ENCODE measurements around the gene S100PBP.

The S100PBP gene

GRCh38 chr1:32870615-32871363, 53.3 kb downstream of the S100PBP start, which contains the start of gene FNDC5:
Gene FNDC5, minus strand, starts transcription at chr1:32870912.
- no peak for DNase-seq (ENCODE audit: low read depth)

DNA sequence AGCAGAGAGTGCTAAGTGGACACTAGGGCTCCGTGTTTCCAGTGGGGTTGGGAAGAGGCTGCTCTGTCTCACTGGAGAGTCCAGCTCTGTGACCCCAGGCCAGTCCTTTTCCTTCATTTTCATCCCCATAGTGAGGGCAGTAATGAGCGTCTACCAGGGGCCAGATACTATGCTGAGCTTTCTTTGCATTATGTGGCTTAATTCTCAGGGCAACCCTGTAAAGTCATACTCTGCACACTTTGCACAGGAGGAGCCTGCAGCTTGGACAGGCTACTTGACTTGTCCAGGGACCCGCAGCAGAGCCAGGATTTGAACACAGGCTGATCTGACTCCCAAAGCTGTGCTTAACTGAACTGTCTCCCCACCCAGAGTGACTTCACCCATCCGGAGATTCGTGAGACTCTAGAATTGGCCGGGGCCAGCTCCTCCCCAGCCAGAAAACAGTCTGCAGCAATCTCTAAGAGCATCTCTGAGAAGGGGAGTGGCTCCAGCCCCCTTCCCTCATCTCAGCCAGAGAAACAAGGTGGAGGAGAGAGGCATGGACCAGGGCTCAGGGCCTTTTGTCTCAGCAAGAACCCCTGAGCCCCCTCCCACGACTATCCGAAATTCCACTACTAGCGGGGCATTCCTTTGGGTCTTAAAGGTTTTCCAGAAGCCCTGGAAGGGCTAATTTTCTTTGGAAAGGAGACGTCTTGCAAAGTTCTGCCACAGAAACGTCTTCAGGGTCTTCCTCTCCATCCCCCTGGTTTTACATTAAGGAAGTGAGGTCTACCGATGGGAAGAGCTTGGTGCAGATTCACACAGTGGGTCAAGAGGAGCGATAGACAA, 54.1 kb downstream of the S100PBP start:
- no peak for DNase-seq (ENCODE audit: low read depth)

GRCh38 chr1:32872192-32872460, 54.7 kb downstream of the S100PBP start:
- no peak for DNase-seq (ENCODE audit: low read depth)

DNA sequence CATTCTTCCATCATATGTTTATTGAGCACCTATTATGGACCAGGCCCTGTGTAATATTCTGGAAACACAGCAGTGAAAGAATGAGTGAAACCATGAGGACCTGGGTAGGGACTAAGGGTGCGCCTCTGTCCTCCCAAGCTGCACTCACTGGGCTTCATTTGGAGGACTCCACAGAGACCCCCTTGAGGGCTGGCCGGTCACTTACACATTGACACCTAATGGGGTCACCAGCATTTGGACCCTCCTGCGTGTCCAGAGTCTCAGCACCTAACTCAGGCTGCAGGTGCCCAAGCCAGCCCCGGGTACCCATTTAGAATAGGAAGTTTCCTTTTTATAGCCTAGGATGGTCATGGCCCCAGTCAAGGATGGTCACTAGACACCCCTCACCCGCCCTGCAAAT, 56.0 kb downstream of the S100PBP start:
- no peak for DNase-seq (ENCODE audit: low read depth)

DNA sequence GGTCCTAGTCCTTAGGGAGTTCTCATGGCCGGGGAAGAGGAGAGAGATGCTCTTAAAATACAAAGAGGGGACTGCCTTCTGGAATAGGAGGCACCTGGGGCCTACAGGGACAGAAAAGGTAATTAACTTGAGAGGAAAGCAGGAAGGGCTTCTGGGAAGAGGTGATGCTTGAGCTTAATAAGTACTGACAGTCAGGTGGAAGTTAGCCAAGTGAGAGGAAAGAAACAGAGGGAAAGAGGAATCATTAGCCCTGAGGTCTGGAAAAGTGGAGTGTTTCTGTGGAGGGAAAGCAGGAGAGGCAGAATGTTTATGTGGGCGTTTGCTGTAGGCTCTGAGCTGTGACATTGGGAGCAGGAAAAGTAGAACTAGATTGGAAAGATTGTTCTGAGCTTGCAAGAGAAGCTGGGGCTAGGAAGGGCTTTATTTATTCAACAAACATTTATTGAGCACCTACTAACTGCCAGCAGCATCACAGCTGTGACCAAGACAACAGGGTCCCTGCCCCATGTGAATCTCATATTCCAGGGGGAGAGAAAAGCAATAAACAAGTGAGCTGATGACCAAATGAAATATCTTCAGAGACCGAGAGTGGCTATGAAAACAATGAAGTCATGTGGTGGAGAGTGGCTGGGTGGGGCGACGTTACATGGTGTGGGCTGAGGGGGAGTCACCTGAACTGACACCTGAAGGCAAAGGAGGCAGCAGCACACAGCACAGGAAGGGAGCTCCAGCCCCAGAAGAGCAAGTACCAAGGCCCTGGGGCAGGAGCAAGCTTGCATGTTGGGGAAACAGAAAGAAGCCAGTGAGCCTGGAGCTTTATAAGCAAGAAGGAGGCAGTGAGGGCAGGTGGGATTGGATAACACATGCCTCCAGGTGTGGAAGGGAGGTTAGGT, 57.7 kb downstream of the S100PBP start:
- no peak for DNase-seq (ENCODE audit: low read depth)

- no peak for DNase-seq (ENCODE audit: low read depth)
These were observed 59.1 kb downstream of the S100PBP start for GRCh38 chr1:32876341-32877210.

- DNase-seq (ENCODE audit: low read depth) = no peak
These were observed 60.0 kb downstream of the S100PBP start for GRCh38 chr1:32877211-32878110.

- no peak for DNase-seq (ENCODE audit: low read depth)
These were observed 60.7 kb downstream of the S100PBP start for GRCh38 chr1:32878183-32878582.

DNA sequence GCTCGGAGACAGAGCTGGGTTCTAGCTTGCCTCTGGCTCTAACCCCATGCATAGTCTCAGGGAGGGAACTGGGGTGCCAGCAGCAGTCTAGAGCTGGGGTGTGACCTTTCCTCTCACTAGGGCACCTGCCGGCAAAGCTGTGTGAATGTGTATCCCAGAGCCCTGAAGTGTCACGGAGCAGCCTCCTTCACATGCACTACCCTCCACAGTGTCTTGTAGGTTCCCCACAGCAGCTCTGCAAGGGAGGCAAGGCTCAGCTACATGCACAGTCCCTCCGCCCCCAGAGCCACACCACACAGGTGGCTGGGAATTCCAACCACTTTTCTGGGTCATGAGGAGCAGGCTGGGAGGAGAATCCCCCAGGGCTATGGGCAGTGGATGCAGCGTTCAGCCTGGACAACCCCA, 61.2 kb downstream of the S100PBP start:
- DNase-seq (ENCODE audit: low read depth) = no peak

DNA sequence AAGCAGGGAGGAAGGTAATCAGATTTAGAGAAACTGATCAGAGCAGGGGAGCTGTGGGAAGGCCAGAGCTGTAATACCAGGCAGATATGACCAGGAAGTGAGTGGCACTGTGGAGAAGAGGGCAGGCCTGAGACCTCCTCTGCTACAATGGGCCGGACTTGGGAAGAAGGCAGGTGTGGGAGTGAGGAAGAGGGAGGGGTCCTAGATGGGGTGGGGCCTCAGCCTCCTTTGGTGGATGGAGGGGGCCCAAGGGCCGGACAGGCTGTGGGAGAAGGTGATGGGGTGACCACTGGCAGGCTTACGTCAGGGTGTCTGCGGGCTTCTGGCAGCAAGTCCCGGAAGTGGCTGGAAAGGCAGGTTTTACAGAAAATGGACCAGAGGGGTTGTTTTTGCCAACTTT, 63.8 kb downstream of the S100PBP start:
- DNase-seq (ENCODE audit: low read depth) = no peak

GRCh38 chr1:32881871-32882850, 64.7 kb downstream of the S100PBP start:
- DNase-seq (ENCODE audit: low read depth) = no peak

DNA sequence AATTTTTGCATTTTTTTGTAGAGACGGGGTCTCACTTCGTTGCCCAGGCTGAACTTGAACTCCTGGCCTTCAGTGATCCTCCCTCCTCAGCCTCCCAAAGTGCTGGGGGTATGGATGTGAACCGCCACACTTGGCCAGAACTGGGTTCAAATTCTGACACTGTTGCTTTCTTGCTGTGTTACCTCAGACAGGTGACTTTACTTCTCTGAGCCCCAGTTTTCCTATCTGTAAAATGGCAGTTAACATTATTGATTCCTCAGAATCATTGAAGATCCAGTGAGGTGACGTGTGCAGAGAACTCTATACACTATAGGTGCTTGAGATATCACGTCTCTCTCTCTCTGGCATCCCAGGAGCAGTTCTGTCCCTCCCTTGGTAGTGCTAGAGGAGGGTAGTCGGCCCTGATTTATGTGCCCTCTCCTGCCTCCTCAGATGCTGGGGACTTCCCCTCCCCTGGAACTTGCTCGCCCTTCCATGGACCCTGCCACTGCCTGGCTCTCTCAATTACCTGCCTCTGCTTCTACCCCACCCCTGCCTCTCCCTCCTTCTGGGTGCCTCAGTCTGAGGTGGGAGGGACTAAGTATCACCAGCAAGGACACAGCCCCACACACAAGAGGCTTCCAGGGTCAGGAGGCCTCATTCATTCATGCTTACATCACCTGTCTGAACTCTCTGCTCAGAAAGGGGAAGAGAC, 66.0 kb downstream of the S100PBP start:
- no peak for DNase-seq (ENCODE audit: low read depth)

DNA sequence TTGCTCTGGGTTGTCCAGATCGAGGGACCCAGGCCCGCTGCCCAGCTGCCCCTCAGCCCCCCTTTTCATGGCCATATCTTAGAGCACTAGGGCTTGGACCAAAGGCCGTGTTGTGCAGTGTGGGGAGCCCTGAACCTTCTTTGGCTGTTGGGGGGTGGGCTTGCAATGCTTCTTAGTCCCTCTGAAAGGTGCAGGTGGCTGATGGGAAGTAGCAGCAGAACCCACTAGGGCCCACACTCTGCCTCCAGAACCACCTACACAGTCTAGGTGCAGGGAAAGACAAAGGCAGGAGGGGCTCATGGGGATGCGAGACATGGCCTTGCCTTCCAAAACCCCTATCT, 66.5 kb downstream of the S100PBP start:
- DNase-seq (ENCODE audit: low read depth) = no peak

GRCh38 chr1:32884726-32885125, 67.3 kb downstream of the S100PBP start:
- DNase-seq (ENCODE audit: low read depth) = no peak

GRCh38 chr1:32885676-32886003, 68.2 kb downstream of the S100PBP start:
- DNase-seq (ENCODE audit: low read depth) = no peak

DNA sequence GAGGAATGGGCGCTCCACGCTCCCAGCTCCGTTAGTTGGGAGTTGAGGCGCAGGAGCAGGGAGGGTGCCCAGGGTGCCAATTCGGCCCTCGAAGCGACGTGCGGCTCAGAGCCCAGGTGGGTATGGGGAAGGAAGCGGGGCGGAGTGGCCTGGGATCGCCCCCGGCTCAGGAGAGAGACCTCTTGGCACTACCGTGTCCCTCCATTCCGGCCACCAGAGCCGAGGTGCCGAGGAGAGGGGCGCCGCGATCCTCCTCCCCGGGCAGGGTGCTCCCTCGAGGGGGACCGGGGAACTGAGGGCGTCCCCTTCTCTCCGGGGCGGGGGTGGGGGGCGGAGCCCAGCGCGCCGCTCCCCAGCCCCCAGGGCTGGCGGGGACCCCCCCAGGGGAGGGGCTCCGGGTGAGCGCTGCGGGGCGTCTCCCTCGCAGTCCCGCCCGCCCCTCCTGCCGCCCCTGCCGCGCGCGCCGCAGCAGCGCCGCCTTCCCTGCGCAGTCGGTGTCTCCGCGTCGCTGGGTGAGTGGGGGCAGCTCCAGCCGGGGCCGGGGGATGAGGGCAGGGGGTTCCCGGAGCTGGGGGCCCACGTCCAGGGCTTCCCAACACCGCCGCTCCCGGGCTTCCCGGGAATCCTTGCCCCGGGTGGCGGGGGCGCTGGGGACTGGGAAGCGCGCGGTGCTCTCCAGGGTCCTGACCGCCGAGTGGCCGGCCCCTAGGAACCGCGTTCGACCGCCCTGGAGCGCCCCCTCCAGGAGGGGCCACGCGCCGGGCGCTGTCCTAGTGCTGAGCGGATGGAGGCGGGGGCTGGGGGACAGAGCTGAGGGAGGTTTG, 68.8 kb downstream of the S100PBP start, which contains the start of gene HPCA:
HPCA (plus strand) TSS at position 488 of the 824 bp plus-strand sequence. CDS start 2,408 bp downstream, outside the sequence.
- DNase-seq (ENCODE audit: low read depth) = no peak

- no peak for DNase-seq (ENCODE audit: low read depth)
These were observed 69.5 kb downstream of the S100PBP start for GRCh38 chr1:32886828-32887414.

- DNase-seq (ENCODE audit: low read depth) = no peak
These were observed 70.2 kb downstream of the S100PBP start for GRCh38 chr1:32887623-32888022.

Measured in stimulated activated CD8-positive, alpha-beta memory T cell treated with anti-CD3 and anti-CD28 coated beads, Interleukin-12 subunit alpha, Interleukin-12 subunit beta, amount 100 ng/mL, for 1 hour (primary cell).